Fibroblast of lung (primary cell): ENCODE results near the gene CBL.

Experiments
- CTCF ChIP-seq, 2 donors: IDR thresholded peaks in 1 of 2; conservative IDR thresholded peaks in 1 of 2; 1 replicate in 1 of 2; 2 replicates in 1 of 2; pipeline ENCODE4 v1.5.1; 2011 to 2012; ENCODE audit warnings: low read length in 2 of 2, control low read depth in 1 of 2, inconsistent platforms in 1 of 2, low read depth in 1 of 2, mild to moderate bottlenecking in 1 of 2
- EZH2 ChIP-seq: IDR thresholded peaks from 2 replicates; pipeline ENCODE4 v1.5.1; 2012; ENCODE audit warnings: low read length, control low read depth, mild to moderate bottlenecking; ENCODE audit errors: missing control alignments

- TF ChIP-seq CTCF (conservative IDR thresholded peaks at IDR 0.05 in 1 of 2, IDR thresholded peaks at IDR 0.05 in 1 of 2; ENCODE audit: low read depth in 1 of 2, low read length in 2 of 2) (no peak), EZH2 (no peak)
These were observed 110.8 kb downstream of the CBL start, which contains the start of gene MCAM for GRCh38 chr11:119316729-119317591.
